Tibial artery (tissue), 4 donors: Measurements from ENCODE around the gene MTERF2.

Source experiments
- DNase-seq, 2 donors: peaks; one replicate each; pipeline ENCODE4 v3.0.0-alpha.2; 2019
- H3K27ac ChIP-seq, 2 donors: fragments of 200-600 bp; sonication (generic) in 1 of 2; 1 replicate in 1 of 2; 2 replicates in 1 of 2; pipeline ENCODE4 v1.5.1; 2018 to 2019; ENCODE audit warnings: mild to moderate bottlenecking in 1 of 2
- H3K27me3 ChIP-seq, 2 donors: fragments of 200-600 bp; sonication (generic) in 1 of 2; one replicate each; pipeline versions ENCODE4 v1.5.1 to v1.6.0; 2016 to 2019
- H3K36me3 ChIP-seq, 3 donors: fragments of 200-600 bp; sonication (generic) in 2 of 3; one replicate each; pipeline ENCODE4 v1.5.1; 2016 to 2019; ENCODE audit warnings: mild to moderate bottlenecking in 2 of 3
- H3K4me1 ChIP-seq, 4 donors: fragments of 200-600 bp; sonication (generic) in 2 of 4; 1 replicate in 3 of 4; 2 replicates in 1 of 4; pipeline ENCODE4 v1.5.1; 2016 to 2019
- H3K4me3 ChIP-seq, 2 donors: fragments of 200-600 bp; sonication (generic) in 1 of 2; 1 replicate in 1 of 2; 2 replicates in 1 of 2; pipeline ENCODE4 v1.5.1; 2018 to 2019; ENCODE audit warnings: mild to moderate bottlenecking in 2 of 2
- H3K9me3 ChIP-seq, 3 donors: fragments of 200-600 bp; sonication (generic) in 1 of 3; one replicate each; pipeline ENCODE4 v1.5.1; 2016 to 2019
- CTCF ChIP-seq, 2 experiments: fragments of 200-600 bp in 1 of 2; fragments of 450-650 bp in 1 of 2; IDR thresholded peaks; one replicate each; pipeline ENCODE4 v1.5.1; 2017 to 2019; ENCODE audit warnings: antibody characterized with exemption in 2 of 2, mild to moderate bottlenecking in 1 of 2, moderate library complexity in 1 of 2
- intact Hi-C: fragments of 100-400 bp; cut with DNase I; formaldehyde crosslinking; loops from one replicate; pipeline ENCODE4 v1.15.0; 2023; ENCODE audit warnings: low total_unique reads

The MTERF2 gene

DNA sequence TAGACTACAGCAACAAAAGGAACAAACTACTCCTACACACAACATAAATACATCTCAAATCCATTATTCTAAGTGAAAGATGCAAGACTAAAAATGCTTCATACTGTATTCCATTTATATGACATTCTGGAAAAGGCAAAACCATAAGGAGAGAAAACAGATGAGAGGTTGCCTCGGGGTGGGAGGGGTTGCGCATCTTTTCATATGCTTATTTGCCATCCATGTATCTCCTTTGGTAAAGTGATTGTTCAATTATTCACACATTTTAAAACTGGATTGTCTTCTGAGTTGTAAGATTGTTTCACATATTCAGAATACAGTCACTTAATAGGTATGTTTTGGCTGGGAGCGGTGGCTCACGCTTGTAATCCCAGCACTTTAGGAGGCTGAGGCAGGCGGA lies 36.4 kb downstream of the MTERF2 start:
- Histone ChIP-seq H3K27ac (no peak overlapping the region), H3K9me3 (no peaks in the 10 kb centered on the region), H3K36me3 (no peaks in the 10 kb centered on the region), H3K4me3 (no peak overlapping the region), H3K4me1 (peaks cover 0 to 11% (median 6%) of the 10 kb centered on the region in 4 donors), H3K27me3 (no peaks in the 10 kb centered on the region)
- no peak for DNase-seq
- intact Hi-C loops = no loop called here
- TF ChIP-seq CTCF (IDR thresholded peaks at IDR 0.05) = no peak

- intact Hi-C loops = no loop called here
- H3K36me3 ChIP-seq = no peaks in the 10 kb centered on the region
- H3K9me3 ChIP-seq = no peaks in the 10 kb centered on the region
- H3K4me1 ChIP-seq = no peaks in the 10 kb centered on the region
- no peak overlapping the region for H3K4me3 ChIP-seq
- no peak for DNase-seq
- H3K27me3 ChIP-seq = no peaks in the 10 kb centered on the region
- TF ChIP-seq CTCF (IDR thresholded peaks at IDR 0.05) = no peak
- H3K27ac ChIP-seq = no peak overlapping the region
These were observed 39.5 kb downstream of the MTERF2 start for GRCh38 chr12:106947461-106947860.

GRCh38 chr12:106945261-106945851 lies 41.6 kb downstream of the MTERF2 start:
- Histone ChIP-seq H3K27ac (no peak overlapping the region), H3K9me3 (no peaks in the 10 kb centered on the region)
- intact Hi-C loops = no loop called here

DNA sequence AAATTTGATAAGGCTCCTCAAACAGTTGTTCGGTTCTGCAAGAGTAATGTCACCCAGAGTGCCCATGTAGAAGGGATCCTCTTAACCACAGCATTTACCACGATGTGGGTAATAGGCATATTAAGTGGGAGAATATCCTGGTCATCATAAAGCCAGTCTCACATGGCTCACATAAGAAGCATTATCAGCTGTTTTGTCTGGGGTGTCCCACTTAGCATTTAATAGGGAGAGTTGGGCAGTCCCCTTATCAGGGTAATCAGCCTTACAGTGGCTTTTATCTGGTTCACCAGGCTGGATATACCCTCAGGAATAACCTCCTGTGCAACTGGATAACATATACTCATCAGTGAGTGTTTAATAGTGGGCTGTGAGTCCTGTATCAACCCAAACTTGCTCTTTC lies 44.2 kb downstream of the MTERF2 start:
- Histone ChIP-seq H3K27me3 (no peaks in the 10 kb centered on the region), H3K36me3 (no peaks in the 10 kb centered on the region), H3K27ac (no peak overlapping the region), H3K4me3 (no peak overlapping the region), H3K4me1 (peaks cover 0 to 12% (median 3%) of the 10 kb centered on the region in 4 donors), H3K9me3 (no peaks in the 10 kb centered on the region)
- no peak for DNase-seq
- intact Hi-C loops = no loop called here
- no peak for TF ChIP-seq CTCF (IDR thresholded peaks at IDR 0.05)

More at GRCh38 chr12:106945261-106945851, 41.6 kb downstream of the MTERF2 start:
- DNase-seq = no peak
- no peaks in the 10 kb centered on the region for H3K27me3 ChIP-seq
- H3K4me3 ChIP-seq = no peak overlapping the region
- TF ChIP-seq CTCF (IDR thresholded peaks at IDR 0.05) = no peak
- H3K36me3 ChIP-seq = no peaks in the 10 kb centered on the region
- H3K4me1 ChIP-seq = peaks cover 0 to 12% (median 3%) of the 10 kb centered on the region in 4 donors

DNA sequence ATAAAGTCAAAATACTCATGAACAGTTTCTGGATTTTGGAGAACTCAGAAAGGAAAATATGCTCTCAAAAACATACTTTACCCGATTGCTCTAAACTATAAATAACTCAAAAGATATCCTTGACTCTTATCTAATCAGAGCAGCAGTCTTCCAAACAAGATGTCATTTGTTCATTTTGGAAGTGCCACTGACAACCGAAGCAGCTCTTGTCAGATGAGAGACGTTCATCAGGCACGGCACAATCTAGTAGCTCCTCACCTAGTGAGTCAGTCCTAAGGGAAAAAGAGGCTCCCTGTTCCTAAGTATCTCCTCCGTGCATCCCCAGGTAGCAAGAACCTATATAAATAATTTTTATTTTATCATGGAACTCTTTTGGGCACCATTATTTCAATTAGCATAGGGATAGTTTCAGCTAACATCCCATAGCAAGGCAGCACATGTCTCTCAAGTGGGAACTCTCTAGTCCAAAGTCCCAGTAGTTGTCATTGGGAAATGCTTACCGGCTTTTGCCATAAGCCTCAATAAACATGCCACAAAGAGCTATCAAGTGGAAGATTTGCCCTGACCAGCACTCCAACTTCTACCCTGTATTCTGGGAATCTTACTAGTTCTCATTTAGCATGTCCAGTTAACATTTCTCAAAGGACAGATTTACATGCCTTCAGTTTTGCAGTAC lies 45.3 kb downstream of the MTERF2 start:
- H3K36me3 ChIP-seq = no peaks in the 10 kb centered on the region
- no peaks in the 10 kb centered on the region for H3K27me3 ChIP-seq
- H3K4me1 ChIP-seq = peaks cover 0 to 12% (median 3%) of the 10 kb centered on the region in 4 donors
- DNase-seq = no peak
- no peak overlapping the region for H3K4me3 ChIP-seq
- H3K9me3 ChIP-seq = no peaks in the 10 kb centered on the region
- TF ChIP-seq CTCF (IDR thresholded peaks at IDR 0.05) = no peak
- intact Hi-C loops = no loop called here
- peak overlapping the region in 1 of 2 donors; percentile 23 for H3K27ac ChIP-seq
